HUES6 (cell line): ENCODE data around the gene DLL3.

Experiments used
- H3K27ac ChIP-seq: 2 replicates; pipeline ENCODE4 v1.7.0; 2013; ENCODE audit warnings: low read depth, mild to moderate bottlenecking, low read length, inconsistent platforms
- H3K27me3 ChIP-seq: 2 replicates; pipeline ENCODE4 v1.6.1; 2013; ENCODE audit warnings: low read length; ENCODE audit not compliant: control insufficient read depth, insufficient read depth
- H3K36me3 ChIP-seq: 2 replicates; pipeline ENCODE4 v1.6.1; 2013; ENCODE audit warnings: low read length; ENCODE audit not compliant: control insufficient read depth, insufficient read depth
- H3K4me1 ChIP-seq: 2 replicates; pipeline ENCODE4 v1.6.1; 2013; ENCODE audit warnings: low read length; ENCODE audit not compliant: control insufficient read depth, insufficient read depth
- H3K4me3 ChIP-seq: 2 replicates; pipeline ENCODE4 v1.5.1; 2013; ENCODE audit warnings: low read depth, low read length
- H3K9ac ChIP-seq: one replicate; pipeline ENCODE4 v1.6.1; 2013; ENCODE audit warnings: mild to moderate bottlenecking, low read length
- H3K9me3 ChIP-seq: 2 replicates; pipeline ENCODE4 v1.6.1; 2013; ENCODE audit warnings: low read depth, low read length; ENCODE audit not compliant: control insufficient read depth, insufficient read depth

DLL3 gene

GRCh38 chr19:39483141-39483540 lies 15.6 kb upstream of the DLL3 start:
- no peak overlapping the region for H3K27ac ChIP-seq
- peaks cover 16% of the 10 kb centered on the region for H3K4me1 ChIP-seq
- no peaks in the 10 kb centered on the region for H3K9me3 ChIP-seq
- peaks cover 54% of the 10 kb centered on the region for H3K36me3 ChIP-seq
- H3K9ac ChIP-seq = no peak overlapping the region
- H3K27me3 ChIP-seq = no peaks in the 10 kb centered on the region
- no peak overlapping the region for H3K4me3 ChIP-seq

GRCh38 chr19:39489756-39490155 lies 9.0 kb upstream of the DLL3 start:
- H3K4me3 ChIP-seq = no peak overlapping the region
- peaks cover 65% of the 10 kb centered on the region for H3K36me3 ChIP-seq
- no peaks in the 10 kb centered on the region for H3K9me3 ChIP-seq
- H3K4me1 ChIP-seq = peaks cover 7% of the 10 kb centered on the region; the same call in 1 of the 2 replicates
- no peaks in the 10 kb centered on the region for H3K27me3 ChIP-seq
- no peak overlapping the region for H3K9ac ChIP-seq
- H3K27ac ChIP-seq = no peak overlapping the region

GRCh38 chr19:39492225-39492624 lies 6.5 kb upstream of the DLL3 start:
- H3K36me3 ChIP-seq = peaks cover 41% of the 10 kb centered on the region

GRCh38 chr19:39492788-39493187 lies 6.0 kb upstream of the DLL3 start:
- Histone ChIP-seq H3K36me3 (peaks cover 38% of the 10 kb centered on the region), H3K4me3 (no peak overlapping the region), H3K4me1 (peaks cover 7% of the 10 kb centered on the region; the same call in 1 of the 2 replicates), H3K27ac (no peak overlapping the region), H3K27me3 (no peaks in the 10 kb centered on the region), H3K9me3 (no peaks in the 10 kb centered on the region), H3K9ac (peak overlapping the region; percentile 7)

More at GRCh38 chr19:39492225-39492624, 6.5 kb upstream of the DLL3 start:
- Histone ChIP-seq H3K9me3 (no peaks in the 10 kb centered on the region), H3K4me3 (no peak overlapping the region), H3K9ac (no peak overlapping the region), H3K27me3 (no peaks in the 10 kb centered on the region), H3K27ac (no peak overlapping the region), H3K4me1 (peaks cover 7% of the 10 kb centered on the region; the same call in 1 of the 2 replicates)

- Histone ChIP-seq H3K27me3 (peaks cover 18% of the 10 kb centered on the region), H3K4me3 (no peak overlapping the region), H3K9me3 (no peaks in the 10 kb centered on the region), H3K4me1 (peaks cover 17% of the 10 kb centered on the region), H3K9ac (no peak overlapping the region), H3K27ac (no peak overlapping the region), H3K36me3 (peaks cover 20% of the 10 kb centered on the region)
Observed at GRCh38 chr19:39494661-39495060, 4.1 kb upstream of the DLL3 start.

GRCh38 chr19:39496063-39496462 lies 2.7 kb upstream of the DLL3 start:
- H3K4me3 ChIP-seq = no peak overlapping the region
- no peak overlapping the region for H3K9ac ChIP-seq
- no peak overlapping the region for H3K27ac ChIP-seq
- peaks cover 17% of the 10 kb centered on the region for H3K4me1 ChIP-seq
- peaks cover 11% of the 10 kb centered on the region; the same call in 1 of the 2 replicates for H3K36me3 ChIP-seq
- no peaks in the 10 kb centered on the region for H3K9me3 ChIP-seq
- peaks cover 31% of the 10 kb centered on the region for H3K27me3 ChIP-seq

- no peak overlapping the region; the same call in 1 of the 2 replicates for H3K27ac ChIP-seq
- no peaks in the 10 kb centered on the region for H3K9me3 ChIP-seq
- peaks cover 44% of the 10 kb centered on the region for H3K27me3 ChIP-seq
- peak overlapping the region; percentile 25 for H3K9ac ChIP-seq
- H3K4me1 ChIP-seq = peaks cover 17% of the 10 kb centered on the region
- no peaks in the 10 kb centered on the region; the same call in 1 of the 2 replicates for H3K36me3 ChIP-seq
- H3K4me3 ChIP-seq = peak overlapping the region; percentile 58
Observed at GRCh38 chr19:39497701-39497995, 1.1 kb upstream of the DLL3 start.

- peaks cover 12% of the 10 kb centered on the region for H3K4me1 ChIP-seq
- H3K9me3 ChIP-seq = no peaks in the 10 kb centered on the region
- H3K9ac ChIP-seq = peak overlapping the region; percentile 74
- no peak overlapping the region for H3K27ac ChIP-seq
- H3K27me3 ChIP-seq = peaks cover 47% of the 10 kb centered on the region
- H3K36me3 ChIP-seq = no peaks in the 10 kb centered on the region; the same call in 1 of the 2 replicates
- H3K4me3 ChIP-seq = peak overlapping the region; percentile 58
Observed at GRCh38 chr19:39497996-39498797, 550 bp upstream of the DLL3 start.

- H3K27ac ChIP-seq = no peak overlapping the region
- H3K9me3 ChIP-seq = no peaks in the 10 kb centered on the region
- peak overlapping the region; percentile 76 for H3K9ac ChIP-seq
- peak overlapping the region; percentile 58; the same call in 1 of the 2 replicates for H3K4me3 ChIP-seq
- H3K4me1 ChIP-seq = peaks cover 10% of the 10 kb centered on the region
- peaks cover 65% of the 10 kb centered on the region for H3K27me3 ChIP-seq
- peaks cover 5% of the 10 kb centered on the region; the same call in 1 of the 2 replicates for H3K36me3 ChIP-seq
Observed at GRCh38 chr19:39499932-39500331, 1.2 kb downstream of the DLL3 start.

GRCh38 chr19:39500543-39500942 lies 1.8 kb downstream of the DLL3 start:
- Histone ChIP-seq H3K36me3 (peaks cover 5% of the 10 kb centered on the region; the same call in 1 of the 2 replicates), H3K27me3 (peaks cover 71% of the 10 kb centered on the region), H3K9ac (no peak overlapping the region), H3K4me1 (peaks cover 10% of the 10 kb centered on the region), H3K9me3 (no peaks in the 10 kb centered on the region), H3K27ac (no peak overlapping the region), H3K4me3 (peak overlapping the region; percentile 17; the same call in 1 of the 2 replicates)

GRCh38 chr19:39501340-39501739 lies 2.6 kb downstream of the DLL3 start:
- H3K27me3 ChIP-seq = peaks cover 79% of the 10 kb centered on the region

More at GRCh38 chr19:39501340-39501739, 2.6 kb downstream of the DLL3 start:
- no peaks in the 10 kb centered on the region for H3K9me3 ChIP-seq
- no peak overlapping the region for H3K27ac ChIP-seq
- peaks cover 5% of the 10 kb centered on the region; the same call in 1 of the 2 replicates for H3K36me3 ChIP-seq
- no peak overlapping the region for H3K4me3 ChIP-seq
- H3K9ac ChIP-seq = no peak overlapping the region
- H3K4me1 ChIP-seq = peaks cover 10% of the 10 kb centered on the region
